Lung microvascular endothelial cell (primary cell): Measurements from ENCODE around the gene SERPINF2. TPM values are rescaled to one million over a fixed set of nuclear protein-coding genes. Genes with fewer than 3 reads are reported as not detected.
A peak's percentile ranks its signal among the peaks of the same experiment; 100 is the strongest.
"Not testable (repeated sequence)": the region's sequence is repeated elsewhere in the genome, so short reads cannot be mapped to it uniquely, and the experiment has no call there.

Experiments used
- DNase-seq, 2 donors: peaks; one replicate each; pipeline versions ENCODE4 v3.0.0 to v3.0.0-alpha.2; 2010; ENCODE audit warnings: low read depth in 2 of 2
- total RNA-seq: library from RNA; depleted of rRNA; stranded (reverse); fragments of >200 nt; gene quantifications from 2 replicates; pipeline ENCODE4 v1.2.1, GENCODE V29; 2014

The SERPINF2 gene
- total RNA-seq, 1 donor from 2014 or later, result not detected

GRCh38 chr17:1762901-1763898 lies 20.5 kb downstream of the SERPINF2 start:
- no peak for DNase-seq

GRCh38 chr17:1764284-1764683 lies 21.6 kb downstream of the SERPINF2 start:
- peak; percentile 54 to 90 for DNase-seq

GRCh38 chr17:1764705-1765104 lies 22.0 kb downstream of the SERPINF2 start:
- DNase-seq, result not testable (repeated sequence)

DNA sequence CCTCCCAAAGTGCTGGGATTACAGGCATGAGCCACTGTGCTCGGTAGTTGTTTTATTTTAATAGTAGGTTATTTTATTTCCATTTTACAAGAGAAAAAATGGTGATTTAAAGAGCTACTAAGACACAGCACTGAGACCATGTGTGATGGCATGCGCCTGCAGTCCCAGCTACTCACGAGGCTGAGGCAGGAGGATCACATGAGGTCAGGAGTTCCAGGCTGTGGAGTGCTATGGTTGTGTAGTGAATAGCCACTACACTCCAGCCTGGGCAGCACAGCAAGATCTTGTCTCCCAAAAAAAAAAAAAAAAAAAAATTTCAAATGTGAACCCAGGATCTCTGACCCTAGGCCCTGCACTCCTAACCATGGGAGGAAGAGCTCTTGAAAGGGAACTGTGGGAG lies 22.9 kb downstream of the SERPINF2 start:
- no peak for DNase-seq

GRCh38 chr17:1766382-1767135 lies 23.9 kb downstream of the SERPINF2 start:
- DNase-seq, result no peak

- DNase-seq, result no peak
Measured at GRCh38 chr17:1767358-1767757, 24.7 kb downstream of the SERPINF2 start.

- DNase-seq, result no peak
Measured at GRCh38 chr17:1769822-1770477, 27.3 kb downstream of the SERPINF2 start.

DNA sequence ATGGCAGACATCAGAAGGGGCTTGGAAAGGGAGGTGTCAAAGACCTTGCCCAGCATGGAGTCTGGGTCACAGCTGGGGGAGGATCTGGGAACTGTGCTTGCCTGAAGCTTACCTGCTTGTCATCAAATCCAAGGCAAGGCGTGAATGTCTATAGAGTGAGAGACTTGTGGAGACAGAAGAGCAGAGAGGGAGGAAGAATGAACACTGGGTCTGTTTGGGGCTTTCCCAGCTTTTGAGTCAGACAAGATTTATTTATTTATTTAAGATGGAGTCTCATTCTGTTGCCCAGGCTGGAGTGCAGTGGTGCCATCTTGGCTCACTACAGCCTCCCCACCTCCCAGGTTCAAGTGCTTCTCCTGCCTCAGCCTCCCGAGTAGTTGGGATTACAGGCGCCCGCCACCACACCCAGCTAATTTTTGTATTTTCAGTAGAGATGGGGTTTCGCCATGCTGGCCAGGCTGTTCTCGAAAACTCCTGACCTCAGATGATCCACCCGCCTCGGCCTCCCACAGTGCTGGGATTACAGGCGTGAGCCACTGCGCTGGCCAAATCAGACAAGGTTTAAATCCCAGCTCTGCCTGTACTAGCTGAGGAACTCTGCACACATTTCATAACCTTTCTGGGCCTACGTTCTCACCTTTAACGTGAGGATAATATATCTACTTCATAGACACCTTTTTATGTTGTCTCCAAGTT lies 30.5 kb downstream of the SERPINF2 start:
- peak in 1 of 2 donors; percentile 31 for DNase-seq

GRCh38 chr17:1773696-1774181 lies 31.1 kb downstream of the SERPINF2 start:
- no peak for DNase-seq

DNA sequence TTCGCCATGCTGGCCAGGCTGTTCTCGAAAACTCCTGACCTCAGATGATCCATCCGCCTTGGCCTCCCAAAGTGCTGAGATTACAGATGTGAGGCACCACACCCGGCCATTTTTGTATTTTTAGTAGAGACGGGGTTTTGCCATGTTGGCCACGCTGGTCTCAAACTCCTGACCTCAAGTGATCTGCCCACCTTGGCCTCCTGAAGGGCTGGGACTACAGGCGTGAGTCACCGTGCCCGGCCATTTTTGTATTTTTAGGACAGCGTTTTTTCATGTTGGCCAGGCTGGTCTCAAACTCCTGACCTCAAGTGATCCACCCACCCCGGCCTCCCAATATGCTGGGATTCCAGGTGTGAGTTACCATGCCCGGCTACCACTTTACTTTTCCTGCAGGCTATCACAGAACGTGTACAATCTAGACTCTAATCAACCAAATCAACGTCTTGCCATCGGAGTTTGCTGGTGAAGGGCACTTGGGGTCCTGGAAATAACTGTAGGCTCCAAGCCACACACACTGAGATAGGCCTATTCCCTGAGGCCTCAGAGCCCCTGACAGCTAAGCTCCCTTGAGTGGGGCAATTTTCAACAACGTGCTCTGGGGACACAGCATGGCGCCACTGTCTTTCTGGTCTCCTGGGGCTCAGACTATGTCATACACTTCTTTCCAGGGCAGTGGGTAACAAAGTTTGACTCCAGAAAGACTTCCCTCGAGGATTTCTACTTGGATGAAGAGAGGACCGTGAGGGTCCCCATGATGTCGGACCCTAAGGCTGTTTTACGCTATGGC lies 31.9 kb downstream of the SERPINF2 start:
- DNase-seq, result no peak

- DNase-seq, result no peak
Measured at GRCh38 chr17:1776328-1776727, 33.7 kb downstream of the SERPINF2 start.

DNA sequence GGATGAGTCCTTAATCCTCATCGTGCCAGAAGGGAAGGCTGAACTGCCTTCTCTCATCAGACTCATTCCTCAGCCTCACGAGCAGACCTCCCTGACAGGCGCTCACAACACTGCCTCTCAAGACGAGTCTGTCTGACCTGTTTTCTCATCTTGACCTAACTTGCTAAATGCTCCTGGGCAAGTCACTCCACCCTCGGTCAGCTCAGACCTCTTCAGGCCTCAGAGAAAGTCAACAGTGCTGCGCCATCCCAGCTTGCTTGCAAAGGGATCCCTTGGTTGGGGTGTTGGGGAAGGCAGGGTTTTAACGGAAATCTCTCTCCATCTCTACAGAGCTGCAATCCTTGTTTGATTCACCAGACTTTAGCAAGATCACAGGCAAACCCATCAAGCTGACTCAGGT lies 34.2 kb downstream of the SERPINF2 start:
- DNase-seq, result no peak

DNA sequence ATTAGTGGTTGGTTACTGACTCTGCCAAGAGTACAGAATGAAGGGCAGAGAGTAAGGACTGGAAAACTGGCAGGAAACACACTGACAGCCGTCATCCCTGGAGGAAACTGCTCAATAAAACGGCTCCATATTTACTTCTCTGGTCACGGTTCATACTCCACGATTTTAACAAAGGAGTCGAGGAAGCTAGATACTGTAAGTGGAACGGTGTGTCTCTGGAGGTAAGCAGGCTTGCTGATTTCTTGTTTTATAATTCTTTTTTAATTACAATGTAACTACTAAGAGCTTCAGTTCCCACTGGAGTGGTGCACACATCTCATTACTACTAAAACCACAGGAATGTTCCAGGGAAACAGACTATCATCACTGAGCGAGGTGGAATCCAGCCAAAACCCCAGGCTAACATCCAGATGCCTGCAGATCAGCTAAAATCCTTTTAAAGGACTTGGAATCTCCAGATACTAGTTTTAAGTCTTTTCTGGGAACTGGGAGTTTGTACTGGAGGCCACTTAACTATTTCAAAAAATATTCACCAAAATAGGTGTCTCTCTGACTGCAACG lies 37.0 kb downstream of the SERPINF2 start:
- peak; percentile 84 to 86 for DNase-seq

- no peak for DNase-seq
Measured at GRCh38 chr17:1782171-1782567, 39.5 kb downstream of the SERPINF2 start.

- DNase-seq, result peak in 1 of 2 donors; percentile 21
Measured at GRCh38 chr17:1783271-1783670, 40.6 kb downstream of the SERPINF2 start.

DNA sequence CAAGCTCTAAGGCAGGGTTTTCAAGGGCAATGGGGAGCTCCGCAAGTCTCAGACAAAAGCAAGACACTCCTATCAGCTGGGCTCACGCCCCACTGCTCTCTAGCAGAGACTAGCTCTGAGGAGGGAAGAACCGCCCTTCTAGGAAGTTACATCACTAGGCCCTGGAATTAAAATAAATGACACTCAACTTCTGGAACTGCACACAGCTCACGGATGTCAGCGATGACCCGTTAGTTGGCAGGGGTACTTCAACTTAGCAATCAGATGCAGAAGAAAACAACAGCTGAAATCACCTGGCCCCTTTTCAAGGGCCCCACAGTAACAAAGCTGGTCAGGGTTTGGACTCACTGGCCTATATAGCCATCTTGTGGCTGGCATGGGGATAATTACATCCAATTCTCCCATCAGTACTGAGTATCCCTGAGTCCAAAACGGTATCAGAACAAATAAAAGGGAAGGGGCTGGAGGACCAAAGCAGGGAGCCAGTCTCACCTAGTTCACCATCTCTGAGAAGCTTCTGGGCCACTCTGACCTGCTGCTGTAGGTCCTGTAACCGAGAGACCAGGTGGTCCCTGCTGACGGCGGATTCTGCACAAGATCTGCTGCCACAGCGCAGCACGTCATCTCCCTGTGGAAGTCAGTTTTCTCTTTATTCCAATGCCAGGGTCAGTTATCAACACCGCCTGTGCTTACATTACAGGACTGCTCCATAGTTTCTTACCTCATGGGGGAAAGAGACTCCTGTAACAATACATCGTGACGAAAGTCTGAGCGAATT lies 41.4 kb downstream of the SERPINF2 start:
- DNase-seq, result peak; percentile 91 to 94

DNA sequence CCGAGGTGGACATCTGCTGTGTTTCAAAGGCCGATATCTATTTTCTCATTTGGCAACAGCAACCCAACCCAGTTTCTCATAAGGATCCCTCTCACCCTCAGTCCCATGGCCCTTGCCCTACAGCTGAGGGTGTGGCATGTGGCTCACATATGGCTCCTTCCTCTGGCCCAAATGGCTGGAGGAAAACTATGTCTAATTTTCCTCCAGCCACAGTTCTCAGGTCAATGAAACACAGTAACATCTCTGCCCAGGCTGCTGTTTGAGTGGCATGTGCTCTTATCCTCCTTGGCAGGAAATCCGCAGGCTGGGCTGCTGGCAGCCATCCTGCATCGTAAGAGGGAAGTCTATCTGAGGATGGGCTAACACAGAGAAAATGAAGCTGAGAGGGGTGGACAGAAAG lies 43.3 kb downstream of the SERPINF2 start:
- DNase-seq, result peak in 1 of 2 donors; percentile 68

- peak in 1 of 2 donors; percentile 9 for DNase-seq
Measured at GRCh38 chr17:1786708-1787107, 44.0 kb downstream of the SERPINF2 start.

DNA sequence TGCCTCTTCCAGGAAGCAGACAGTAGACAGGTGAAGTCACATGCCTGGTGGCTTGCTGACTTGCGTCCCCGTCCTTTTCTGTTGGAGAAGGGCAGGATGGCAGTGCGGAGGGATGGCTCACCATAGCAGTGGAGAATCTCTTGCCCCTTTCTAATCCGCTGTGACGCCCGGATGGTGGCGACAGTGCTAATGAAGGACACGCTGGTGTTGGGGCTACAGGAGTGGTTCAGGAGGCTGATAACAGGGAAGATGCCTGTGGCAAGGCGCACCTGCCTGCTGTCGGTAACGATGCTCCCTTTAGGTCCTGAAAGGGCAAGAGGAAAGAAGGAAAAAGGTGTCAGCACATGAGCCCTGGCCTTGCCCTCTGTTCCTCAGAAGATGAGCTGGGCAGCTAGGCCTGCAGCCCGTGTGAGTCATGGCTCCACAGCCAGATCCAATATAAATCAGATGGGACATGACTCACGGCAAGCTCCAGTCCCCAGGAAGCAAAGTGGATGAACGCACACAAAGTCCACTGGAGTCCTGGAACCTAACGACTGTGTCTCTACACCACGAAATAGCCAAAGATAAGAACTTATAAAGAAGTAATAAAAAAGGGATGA lies 44.7 kb downstream of the SERPINF2 start:
- DNase-seq, result peak; percentile 85 to 95
